NCI-H2171 treated with DMSO at 0.1 percent for 48 hours (cell line): Measurements from ENCODE around the gene ZNF778.
A peak's percentile ranks its signal among the peaks of the same experiment; 100 is the strongest.
"Not testable (repeated sequence)": the region's sequence is repeated elsewhere in the genome, so short reads cannot be mapped to it uniquely, and the experiment has no call there.

Experiments used
- DNase-seq: peaks from one replicate; lab custom pipeline; 2025; lab: John Stamatoyannopoulos, UW

Gene ZNF778

GRCh38 chr16:89256651-89257254 lies 39.2 kb downstream of the ZNF778 start:
- no peak for DNase-seq

DNA sequence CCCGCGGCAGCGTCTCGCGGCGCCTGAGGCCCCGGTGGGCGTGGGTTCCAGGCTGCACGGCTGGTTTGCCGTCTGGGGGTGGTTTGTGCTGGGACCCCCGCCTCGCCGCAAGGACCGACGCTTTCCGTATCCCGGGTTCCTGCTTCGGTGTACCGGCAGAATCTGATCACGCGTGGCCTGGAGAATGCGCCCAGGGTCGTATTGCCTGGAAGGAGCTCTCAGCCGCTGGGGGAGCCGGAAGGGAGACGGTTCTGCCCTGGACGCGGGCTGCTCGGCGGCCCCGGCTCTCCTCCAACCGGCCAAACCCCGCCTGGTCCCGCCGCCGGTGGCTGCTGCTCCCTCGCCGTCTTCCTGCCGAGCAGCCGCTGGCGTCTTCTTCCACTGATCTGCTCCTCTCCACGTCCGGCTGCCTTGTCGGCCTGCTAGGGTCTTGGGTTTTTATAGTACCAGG lies 39.8 kb downstream of the ZNF778 start:
- no peak for DNase-seq

DNA sequence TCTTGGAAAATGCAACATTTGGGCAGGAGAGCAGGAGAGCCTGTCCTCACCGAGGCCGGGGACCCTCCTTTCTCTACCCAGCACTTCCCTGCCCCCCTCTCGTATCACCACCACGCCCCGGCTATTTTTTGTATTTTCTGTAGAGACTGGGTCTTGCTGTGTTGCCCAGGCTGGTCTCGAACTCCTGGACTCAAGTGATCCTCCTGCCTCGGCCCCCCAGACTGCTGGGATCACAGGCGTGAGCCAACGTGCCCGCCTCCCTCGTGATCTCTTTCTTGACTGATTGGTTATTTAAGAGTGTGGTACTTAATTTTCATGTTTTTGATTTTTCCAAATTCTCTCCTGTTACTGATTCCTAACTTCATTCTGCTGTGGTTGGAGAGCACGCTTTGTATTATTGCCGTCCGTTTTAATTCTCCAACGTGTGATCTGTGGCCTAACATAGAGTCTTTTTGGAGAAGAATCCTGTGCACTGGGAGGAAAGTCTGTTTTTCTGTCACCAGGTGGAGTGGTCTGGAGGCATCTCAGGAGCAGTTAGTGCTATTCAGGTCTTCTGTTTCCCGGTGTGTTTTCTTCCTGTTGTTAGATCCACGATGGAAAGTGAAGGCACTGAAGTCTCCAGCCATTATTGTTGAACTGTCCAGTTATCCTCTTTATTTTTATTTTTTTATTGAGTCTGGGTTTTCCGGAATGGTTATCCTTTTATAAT lies 40.4 kb downstream of the ZNF778 start:
- DNase-seq = peak; percentile 47

GRCh38 chr16:89259901-89260300 lies 42.4 kb downstream of the ZNF778 start:
- not testable (repeated sequence) for DNase-seq

DNA sequence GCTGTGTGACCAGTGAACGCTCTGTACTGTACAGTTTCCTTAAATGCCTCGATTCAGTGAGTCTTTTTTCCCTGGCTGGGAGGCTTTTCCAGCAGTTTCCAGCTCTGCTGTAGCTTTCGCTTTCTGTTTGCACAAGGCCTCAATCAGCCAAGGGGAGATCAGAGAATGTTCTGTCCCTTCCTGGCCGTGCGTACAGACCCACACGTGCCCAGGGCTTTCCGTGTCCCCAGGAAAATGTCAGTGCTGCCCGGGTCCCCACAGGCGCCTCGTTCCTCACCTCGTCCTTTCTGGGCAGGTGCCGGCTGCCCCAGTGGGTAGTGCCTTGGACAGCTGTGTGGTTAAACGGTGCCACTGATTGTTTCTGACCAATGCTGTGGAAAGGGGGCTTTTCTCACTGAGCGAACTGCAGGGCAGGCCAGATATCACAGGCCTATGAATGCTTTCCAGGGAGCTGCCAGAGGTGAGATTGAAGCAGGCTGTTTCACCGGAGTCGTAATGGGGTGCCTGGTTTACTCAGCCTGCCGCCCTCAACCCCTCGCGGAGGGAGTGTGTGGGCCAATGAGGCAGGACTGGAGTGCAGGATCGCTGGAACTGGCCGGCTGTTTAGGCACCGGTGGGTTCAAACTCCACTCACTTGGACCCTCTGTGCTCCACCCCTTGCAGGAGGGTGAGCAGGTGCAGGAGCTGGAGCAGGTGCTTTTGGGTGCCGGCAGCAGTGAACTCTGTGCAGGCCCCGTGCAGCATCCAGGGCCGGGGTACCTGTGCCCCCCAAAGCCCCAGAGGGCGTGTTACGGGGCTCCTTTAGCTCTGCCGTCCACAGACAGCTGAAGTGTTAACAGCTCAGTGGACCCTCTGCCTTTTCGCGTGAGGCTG lies 44.4 kb downstream of the ZNF778 start:
- DNase-seq = no peak

- DNase-seq = no peak
Measured at GRCh38 chr16:89264800-89265550, 47.5 kb downstream of the ZNF778 start.

GRCh38 chr16:89265647-89266046 lies 48.1 kb downstream of the ZNF778 start:
- no peak for DNase-seq

- no peak for DNase-seq
Measured at GRCh38 chr16:89266521-89267134, 49.1 kb downstream of the ZNF778 start.

DNA sequence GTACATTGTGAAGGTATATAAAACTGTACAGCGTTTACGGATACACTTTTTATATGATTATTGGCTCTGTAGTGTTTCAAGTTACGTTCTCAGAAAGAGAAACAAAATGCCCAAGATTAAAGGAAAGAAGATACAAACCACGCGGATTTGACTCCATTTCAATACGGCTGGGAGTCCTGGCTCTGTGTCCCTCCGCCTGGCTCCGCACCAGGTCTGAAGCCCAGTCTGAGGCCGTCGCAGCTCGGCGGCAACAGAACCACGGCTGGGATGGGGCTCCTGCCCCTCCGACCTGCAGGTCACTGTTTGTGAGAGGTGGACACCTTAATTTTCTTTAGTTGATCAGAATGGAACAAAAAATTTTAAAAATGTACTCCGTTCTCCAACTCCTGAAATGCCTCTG lies 50.2 kb downstream of the ZNF778 start:
- not testable (repeated sequence) for DNase-seq

- no peak for DNase-seq
Measured at GRCh38 chr16:89268585-89268984, 51.1 kb downstream of the ZNF778 start.

DNA sequence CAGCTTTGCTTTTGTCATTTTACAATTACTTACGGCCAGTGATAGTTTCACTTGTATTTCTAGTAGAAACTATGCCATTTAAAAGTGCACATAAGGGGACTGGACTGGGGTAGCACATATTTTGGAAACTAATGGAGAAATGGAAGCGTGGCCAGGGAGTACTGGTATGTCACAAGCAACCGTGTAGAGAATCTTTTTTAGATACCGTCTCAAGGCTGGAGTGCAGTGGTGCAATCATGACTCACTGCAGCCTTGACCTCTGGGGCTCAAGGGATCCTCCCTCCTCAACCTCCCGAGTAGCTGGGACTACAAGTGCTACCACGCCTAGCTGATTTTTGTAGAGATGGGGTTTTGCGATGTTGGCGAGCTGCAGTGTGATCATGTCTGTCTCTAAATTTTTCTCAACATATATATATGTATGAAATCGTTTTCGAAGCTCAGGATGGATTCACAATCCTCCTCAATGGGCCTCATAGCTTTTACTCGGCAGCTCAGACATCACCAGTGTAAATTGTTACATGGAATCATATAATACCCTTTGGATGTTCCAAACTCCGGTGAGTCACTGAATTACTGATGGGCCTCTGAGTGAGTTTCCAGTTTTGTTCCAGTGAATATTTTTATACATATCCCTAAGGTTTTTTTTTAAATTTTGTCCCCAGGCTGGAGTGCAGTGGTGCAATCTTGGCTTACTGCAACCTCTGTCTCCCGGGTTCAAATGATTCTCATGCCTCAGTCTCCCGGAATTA lies 51.7 kb downstream of the ZNF778 start:
- no peak for DNase-seq

DNA sequence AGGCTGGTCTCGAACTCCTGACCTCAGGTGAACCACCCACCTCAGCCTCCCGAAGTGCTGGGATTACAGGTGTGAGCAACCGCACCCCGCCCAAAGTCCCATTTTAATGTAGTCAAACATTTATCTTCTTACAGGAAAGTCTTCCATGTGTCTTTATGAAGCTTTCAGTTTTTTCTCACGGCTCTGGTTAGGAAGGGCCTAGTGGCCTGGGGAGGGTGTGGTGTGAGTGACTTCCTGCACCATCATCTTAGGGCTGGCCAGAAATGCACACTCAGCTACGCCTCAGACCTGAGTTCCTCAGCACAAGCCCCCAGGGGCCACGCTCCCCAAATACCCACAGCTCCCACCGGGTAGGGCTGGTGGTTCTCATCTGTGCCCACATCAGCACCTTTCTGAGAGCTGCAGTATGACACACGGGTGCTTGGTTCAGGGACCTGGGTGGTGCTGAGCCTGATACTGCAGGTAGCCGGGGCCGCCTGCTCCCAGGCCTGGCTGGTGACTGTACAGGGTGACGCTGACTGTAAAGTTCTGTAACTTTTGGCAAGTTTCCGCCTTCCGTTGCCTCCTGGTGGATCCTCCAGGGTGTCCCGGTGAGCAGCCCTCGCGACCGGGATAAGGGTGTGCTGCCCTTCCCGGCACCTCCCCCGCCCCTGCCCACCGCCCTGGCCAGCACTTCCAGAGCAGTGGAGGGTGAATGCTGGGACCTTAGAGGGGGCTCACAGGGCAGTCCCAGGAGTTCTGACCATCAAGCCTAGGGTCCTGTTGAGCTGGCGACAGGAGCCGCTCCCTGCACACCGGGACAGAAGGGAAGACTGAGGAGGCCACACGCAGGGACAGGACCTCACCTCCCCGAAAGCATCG lies 52.5 kb downstream of the ZNF778 start:
- DNase-seq = no peak

DNA sequence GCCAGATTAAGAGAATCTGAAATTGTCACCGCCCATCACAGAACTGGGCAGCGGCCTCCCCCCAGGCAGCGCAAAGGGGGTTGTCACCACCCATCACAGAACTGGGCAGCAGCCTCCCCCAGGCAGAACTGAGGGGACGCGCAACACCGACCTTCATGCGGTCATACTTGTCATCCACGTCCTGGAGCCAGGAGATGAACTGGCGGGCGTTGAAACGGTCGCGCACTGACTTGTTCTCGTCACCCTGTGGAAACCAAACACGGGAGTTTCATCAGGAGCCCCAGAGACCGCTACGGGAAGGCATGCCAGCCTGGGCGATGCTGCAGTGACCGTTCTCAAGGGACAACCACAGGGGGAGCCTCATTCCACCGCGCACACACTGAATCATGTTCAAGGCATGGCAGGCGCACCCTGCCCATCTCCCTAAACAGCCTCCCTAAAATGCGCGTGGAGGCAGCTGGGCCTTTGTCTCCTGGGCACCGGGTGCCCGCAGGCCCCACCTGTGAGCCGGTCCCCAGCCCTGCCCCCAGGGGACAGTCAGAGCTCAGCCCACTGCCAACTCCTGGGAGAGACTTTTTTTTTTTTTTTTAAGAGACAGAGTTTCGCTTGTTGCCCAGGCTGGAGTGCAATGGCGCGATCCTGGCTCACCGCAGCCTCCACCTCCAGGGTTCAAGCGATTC lies 53.3 kb downstream of the ZNF778 start:
- no peak for DNase-seq

- no peak for DNase-seq
Measured at GRCh38 chr16:89272631-89273030, 55.1 kb downstream of the ZNF778 start.

- DNase-seq = no peak
Measured at GRCh38 chr16:89273741-89274472, 56.4 kb downstream of the ZNF778 start.

DNA sequence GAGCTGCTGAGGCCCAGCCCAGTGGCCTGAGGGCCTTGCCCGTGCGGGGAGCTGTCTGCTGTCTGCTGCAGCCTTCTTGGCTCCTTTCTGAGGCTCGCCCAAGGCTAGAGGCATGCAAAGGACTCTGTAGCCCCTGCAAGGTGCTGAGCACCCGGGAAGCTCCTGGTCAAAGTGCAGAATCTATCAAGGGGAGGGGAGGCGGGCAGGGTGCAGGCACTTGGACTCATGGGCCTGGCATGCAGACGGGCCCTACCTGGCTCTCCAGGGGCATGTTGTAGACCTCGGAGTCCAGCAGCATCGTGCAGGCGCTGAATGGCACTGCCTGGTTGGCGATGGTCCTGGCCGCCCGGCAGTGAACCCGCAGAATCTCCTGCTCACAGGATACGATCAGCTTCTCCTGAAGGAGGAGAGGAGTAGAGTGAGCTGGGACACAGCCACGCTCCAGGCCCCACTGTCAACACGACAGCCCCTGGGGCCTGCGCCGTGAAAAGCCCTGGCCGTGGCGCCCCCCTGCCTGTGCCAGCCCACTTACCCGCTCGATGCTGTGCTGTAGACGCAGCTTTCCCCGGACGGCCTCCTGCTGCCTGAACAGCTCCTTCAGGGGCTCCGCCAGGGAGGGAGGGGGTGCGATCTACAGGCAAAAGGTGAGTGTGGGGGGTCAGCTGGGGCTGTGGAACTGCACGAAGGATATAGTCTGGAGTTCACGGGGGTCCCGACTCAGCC lies 57.2 kb downstream of the ZNF778 start:
- no peak for DNase-seq

DNA sequence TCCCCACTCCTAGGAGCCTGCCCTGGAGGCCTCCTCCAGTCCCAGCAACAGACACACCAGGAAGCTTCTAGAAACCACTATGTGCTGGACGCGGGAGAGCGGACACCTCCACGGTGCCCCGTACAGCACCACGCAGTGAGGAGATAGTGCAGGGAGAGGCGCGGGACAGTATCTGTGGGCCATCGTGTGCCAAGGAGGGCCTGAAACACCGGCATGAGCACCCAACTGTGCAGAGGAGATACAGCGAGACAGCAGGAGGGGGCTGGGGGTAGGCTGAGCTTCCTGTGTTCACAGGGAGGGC lies 57.7 kb downstream of the ZNF778 start:
- DNase-seq = no peak
